Central memory CD4-positive, alpha-beta T cell (primary cell): ENCODE data around the gene MAL.

ENCODE experiments used
- DNase-seq: peaks from one replicate; pipeline ENCODE4 v3.0.0; 2022
- total RNA-seq, 3 experiments: gene quantifications; one replicate each; lab custom pipeline; 2026; lab: John Stamatoyannopoulos, UW

The MAL gene
- total RNA-seq, result 6.6 to 122 (median 72.3) reads per million in 3 experiments

DNA sequence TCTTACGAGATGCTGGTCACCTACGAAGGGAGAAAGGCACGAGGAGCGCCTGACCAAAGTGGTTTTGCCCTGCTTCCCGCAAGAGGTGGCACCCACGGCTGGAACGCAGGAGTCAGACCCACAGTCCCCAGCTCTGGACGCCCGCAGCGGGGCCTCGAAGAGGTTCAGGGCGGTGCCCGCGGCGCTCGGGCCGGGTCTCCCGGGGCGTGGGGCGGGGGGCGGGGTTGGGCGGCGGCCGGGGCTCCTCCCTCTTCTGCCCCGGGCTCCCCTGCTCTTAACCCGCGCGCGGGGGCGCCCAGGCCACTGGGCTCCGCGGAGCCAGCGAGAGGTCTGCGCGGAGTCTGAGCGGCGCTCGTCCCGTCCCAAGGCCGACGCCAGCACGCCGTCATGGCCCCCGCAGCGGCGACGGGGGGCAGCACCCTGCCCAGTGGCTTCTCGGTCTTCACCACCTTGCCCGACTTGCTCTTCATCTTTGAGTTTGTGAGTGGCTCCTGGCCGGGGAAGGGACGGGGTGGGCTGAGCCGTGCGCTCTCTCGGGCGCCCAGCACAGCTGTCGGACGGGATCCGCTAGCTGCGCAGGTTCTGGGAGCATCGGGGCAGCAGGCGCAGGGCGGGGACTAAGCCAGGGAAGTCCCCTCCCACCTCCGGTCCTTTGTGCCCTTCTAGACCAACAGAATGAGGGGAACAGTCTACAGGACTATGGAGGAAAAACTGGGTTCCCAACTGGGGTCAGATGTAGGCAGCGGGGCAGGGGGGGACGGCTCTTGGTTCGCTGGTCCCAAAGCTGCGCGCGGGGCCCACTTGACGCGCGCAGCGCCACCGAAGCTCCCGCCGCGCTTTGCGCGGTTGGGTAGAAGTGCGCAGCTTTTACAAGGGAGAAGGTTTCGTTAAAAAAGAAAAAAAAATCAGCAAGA lies at the start of gene MAL:
Gene MAL (plus strand): TSS at position 303 of the 914 bp plus-strand sequence. CDS start 85 bp downstream, at position 388.
- peak; percentile 53 for DNase-seq

- no peak for DNase-seq
Measured at GRCh38 chr2:94977826-94978225, 47.7 kb upstream of the MAL start.

DNA sequence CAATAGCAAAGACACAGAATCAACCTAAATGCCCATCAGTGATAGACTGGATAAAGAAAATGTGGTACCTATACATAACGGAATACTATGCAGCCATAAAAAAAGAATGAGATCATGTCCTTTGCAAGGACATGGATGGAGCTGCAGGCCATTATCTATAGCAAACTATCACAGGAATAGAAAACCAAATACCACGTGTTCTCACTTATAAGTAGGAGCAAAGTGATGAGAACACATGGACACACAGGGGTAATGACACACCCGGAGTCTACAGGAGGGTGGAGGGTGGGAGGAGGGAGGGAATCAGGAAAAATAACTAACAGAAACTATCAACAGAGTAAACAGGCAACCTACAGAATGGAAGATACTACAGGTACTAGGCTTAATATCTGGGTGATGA lies 46.6 kb upstream of the MAL start:
- DNase-seq, result no peak

DNA sequence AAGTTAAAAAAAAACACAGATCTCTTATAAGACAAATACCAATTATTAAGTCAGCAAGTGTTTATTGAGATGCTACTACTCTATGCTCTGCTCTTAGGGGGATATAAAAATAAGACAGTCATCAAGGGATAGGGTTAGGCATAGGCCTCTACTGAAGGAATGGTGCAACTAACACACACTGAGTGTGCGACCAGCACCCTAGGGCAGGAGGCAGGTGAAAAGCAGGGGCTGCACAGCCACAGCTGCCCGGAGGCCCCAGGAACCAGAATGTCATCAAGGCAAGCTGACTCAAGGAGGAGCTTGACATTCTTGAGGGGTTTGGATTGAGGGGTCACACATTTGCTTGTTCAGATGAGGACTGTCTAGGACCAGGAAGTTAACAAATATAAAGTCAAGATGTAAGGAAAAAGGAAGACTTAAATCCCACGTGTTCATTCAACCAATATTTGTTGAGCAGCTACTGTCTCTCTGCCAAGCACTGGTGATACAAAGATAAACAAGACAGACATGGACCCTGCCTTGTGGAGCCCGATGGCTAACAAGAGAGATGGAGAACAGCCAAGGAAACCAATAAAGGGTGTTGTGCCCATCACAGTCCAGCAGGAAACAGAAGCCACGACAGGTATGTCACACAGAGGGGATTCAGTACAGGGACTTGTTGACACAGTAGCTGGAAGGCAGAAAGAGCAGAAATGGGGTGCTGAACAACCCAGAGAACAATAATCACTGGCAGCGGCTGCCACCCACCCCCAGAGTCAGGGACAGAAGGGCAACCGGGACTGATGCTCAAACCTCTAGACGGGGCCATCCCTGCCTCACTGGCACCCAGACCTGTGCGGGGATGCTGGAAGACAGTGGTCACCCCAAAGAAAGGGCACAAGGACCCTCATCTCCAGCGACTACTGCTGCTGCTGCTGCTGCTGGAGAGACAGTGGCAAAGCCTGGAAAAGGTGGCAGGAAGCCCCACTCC lies 45.8 kb upstream of the MAL start:
- DNase-seq, result no peak

DNA sequence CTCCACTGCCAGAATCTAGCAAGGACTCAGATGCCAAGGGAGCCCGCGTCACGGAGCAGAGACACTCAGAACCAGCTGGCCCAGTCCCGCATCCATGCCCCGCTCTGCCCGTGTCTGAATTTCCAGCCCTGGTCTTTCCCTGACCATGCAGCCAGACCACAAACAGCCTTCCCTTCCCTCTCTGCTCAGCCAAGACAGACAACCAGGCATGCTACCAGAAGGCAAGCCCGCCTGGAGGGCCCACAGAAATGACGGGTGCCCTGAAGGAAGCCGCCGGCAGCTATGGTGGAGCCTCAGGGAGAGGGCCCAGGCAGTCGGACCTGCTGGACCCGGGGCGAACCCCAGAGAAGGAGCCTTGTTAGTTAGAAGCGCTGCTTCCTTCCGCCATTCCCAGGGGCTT lies 45.1 kb upstream of the MAL start:
- no peak for DNase-seq

- DNase-seq, result no peak
Measured at GRCh38 chr2:94982156-94982555, 43.4 kb upstream of the MAL start.

DNA sequence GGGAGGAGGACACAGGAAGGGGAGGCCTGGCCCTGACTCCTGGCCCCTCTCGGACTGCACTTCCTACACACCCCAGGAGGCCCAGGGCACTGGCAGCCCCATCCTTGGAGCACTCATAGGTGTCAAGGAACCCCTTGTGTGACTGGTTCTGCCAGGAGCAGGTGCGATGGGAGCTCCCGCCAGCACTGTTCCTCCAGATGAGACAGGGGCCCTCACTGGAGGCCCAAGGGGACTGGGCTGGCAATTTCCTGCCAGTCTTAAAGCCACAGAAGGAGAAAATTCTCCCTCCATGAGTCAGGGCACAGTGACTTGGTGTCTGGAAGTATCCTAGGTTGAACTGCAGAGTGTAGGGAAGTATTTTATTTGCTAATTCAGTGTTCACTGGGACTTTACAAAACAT lies 42.8 kb upstream of the MAL start:
- DNase-seq, result no peak

DNA sequence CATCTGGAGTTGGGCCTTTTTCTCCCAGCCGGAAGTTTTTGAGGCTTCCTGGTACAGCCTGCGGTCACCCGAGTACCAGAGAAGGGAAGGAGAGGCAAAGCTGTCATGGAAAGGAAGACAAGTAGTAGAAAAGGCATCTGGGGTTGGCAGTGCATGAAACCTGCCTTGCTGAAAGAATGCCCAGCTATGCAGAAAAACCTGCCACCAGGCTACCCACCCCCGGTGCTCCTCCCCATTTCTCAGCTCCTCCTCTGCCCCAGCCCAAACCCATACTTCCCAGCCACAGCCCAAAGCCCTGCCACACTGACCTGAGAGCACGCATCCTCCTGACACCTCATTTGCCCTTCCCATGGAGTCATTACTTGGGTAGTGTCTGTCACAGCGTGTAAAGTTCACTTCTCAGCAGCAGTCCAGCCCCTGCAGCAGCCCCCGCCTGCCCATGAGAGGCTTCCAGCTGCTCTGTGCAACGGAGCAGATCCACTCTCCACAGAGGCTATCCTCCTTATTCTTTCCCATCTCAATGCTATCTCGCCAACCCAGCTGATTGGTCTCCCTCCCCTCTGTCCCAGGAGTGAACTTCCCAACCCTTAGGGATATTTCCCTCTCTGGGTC lies 40.4 kb upstream of the MAL start:
- DNase-seq, result no peak

GRCh38 chr2:94985636-94986035 lies 39.9 kb upstream of the MAL start:
- DNase-seq, result no peak

DNA sequence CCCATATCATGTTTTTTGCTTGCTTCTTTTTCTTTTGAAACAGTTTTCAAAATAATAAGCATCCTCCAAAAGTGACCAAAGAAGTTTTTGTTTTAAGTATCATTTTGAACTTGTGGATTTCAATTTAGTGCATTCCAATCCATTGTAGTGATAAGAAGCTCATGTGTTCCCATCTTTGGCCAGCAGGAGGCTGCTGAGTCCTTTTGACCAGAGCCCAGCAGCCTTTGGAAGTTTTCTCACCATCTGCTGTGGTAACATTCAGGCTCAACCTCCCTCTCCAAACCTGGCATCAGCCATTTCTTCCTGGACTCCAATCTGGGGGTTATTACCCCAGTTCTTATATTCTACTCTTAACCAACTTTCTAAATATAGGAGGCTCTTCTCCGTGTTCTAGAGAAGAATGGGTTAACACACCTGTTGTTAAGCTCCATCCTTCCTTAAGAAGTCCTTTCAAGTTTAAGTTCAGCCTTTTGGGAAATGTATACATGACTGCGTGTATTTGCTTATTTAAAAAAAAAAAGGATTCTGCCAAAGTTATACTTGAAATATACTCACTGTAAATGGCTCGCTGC lies 39.0 kb upstream of the MAL start:
- DNase-seq, result peak; percentile 12

DNA sequence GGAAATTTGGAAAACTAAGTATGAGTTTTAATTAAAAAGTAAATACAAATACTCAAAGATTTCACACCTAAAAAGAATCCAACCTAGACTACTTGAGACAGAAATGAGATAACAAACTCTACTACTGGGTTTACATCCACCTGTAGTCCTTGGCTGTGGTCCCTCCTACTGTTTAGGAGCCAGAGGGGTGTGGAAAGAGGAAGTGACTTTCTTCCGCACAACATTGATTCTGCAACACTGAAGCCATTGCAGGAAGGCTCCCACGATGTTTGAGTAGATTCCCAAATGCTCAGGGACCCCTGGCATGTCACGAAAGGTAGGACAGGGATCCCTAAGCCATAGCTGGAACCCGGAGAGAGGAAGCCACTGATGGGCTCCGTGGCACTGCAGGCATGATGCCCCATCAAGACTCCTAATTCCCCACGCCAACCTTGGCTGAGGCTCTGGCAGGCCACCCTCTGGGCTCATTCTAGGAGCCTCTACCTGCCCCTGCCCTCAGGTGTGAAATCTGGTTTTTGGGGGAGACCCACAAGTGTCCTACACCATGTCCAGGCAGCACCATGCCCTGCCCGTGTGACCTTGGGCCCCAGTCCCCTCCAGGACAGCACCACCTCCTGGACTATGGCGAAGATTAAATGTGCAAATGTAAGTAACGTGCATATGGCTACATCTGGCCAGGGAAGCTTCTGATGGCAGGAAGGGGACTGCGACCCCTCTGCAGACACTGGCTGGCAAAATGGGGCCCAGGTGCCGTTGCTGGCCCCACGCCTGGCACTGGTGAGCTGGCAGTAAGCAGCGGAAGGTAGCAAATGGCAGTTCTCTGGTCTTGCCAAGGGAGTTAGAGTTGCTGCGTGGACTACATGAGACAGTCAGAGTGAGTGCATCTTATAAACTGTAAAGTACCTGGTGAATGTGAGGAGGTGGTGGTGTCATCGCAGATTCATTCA lies 38.2 kb upstream of the MAL start:
- DNase-seq, result no peak

DNA sequence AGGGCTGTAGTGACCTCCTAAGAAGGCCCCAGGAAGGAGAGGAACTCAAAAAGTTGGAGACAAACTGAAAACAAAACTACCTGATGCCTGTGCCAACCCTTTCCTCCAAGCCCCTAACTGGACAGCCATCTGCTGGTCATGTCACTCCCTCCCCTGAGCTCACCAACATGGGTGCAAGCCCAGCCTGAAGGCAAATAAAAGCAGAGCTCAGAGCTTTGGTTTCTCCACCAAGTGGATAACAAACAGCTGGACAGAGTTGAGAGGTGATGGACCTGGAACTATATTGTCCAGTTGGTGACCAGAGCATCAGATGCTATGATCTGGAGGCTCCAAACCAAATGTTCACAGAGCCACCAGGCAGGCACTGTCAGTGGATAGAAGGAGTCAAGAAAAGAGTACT lies 34.6 kb upstream of the MAL start:
- no peak for DNase-seq

- no peak for DNase-seq
Measured at GRCh38 chr2:94992360-94992759, 33.1 kb upstream of the MAL start.

DNA sequence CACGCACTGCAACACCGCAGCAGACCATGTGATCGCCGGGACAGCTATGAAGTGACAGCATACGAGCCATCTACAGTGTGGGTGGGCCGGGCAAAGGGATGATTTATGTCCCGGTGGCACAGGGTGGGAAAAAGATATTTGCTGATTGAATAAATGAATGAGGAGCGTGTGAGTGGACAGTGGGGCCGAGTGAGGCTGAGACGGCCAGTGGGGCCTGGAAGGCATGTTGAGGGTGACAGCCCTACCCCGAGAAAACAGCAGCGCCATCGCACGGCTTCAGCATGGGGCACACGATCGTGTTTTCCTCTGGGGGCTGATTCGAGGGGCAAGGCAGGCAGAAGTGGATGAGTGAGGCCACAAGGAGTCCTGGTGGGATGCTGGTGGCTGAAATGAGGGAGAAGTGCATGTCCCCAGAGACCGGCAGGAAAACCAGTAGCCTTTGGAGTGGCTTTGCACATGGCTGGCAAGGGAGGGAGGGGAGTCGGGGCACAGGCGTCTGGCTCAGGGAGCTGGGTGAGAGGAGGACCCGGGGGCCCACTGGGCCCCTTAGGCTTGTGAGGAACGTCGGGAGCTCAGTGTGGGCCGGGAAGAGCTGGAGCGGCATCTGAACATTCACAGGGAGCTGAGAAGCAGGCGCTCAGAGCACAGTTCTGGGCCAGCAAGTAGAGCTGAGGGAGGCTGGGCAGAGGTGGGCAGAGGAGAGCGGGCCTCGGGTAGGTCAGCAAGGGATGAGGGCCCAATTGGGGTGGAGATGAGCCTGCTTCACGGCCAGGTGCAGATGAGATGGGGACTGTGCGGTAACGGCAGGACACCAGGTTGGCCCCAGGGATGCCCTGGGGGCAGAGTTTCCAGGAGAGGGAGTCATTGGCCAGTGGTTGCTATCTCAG lies 32.1 kb upstream of the MAL start:
- DNase-seq, result no peak

DNA sequence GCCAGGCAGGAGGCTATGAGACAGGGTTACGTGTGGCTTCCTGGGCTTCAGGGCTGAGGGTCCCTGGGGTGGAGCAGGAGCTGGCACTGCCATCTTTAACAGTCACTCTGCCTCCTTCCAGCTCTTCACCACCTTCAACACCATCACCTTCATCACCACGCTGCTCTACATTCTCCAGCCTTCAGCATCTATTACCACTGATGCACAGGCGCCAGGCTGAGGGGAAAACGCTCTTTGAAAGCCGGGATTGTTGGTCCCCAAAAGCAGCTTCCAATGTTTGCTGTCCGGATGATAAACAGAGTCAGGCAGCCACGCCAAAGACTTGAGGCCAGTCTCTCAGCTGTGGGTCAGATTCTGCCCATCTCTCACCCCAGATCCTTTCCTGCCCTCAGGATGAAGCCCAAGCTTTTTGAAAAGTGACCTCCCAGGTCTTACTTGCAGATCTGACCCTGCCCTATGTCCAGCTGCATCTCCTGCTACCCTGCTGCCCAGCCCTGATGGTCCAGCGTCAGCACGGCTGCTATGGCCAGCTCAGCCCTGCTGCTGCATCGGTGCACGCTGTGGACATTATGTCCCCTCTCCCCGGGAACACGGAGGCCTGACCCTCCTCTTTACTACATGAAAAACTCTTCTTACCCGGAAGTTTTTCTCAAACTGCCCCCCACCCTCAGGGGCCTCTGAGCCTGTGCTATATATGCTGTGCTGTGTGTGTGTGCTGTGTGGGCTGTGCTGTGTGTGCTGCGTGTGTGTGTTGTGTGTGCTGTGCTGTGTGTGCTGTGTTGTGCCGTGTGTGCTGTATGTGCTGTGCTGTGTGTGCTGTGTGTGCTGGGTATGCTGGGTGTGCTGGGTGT lies 31.2 kb upstream of the MAL start:
- no peak for DNase-seq

GRCh38 chr2:94994914-94995552 lies 30.5 kb upstream of the MAL start:
- no peak for DNase-seq

DNA sequence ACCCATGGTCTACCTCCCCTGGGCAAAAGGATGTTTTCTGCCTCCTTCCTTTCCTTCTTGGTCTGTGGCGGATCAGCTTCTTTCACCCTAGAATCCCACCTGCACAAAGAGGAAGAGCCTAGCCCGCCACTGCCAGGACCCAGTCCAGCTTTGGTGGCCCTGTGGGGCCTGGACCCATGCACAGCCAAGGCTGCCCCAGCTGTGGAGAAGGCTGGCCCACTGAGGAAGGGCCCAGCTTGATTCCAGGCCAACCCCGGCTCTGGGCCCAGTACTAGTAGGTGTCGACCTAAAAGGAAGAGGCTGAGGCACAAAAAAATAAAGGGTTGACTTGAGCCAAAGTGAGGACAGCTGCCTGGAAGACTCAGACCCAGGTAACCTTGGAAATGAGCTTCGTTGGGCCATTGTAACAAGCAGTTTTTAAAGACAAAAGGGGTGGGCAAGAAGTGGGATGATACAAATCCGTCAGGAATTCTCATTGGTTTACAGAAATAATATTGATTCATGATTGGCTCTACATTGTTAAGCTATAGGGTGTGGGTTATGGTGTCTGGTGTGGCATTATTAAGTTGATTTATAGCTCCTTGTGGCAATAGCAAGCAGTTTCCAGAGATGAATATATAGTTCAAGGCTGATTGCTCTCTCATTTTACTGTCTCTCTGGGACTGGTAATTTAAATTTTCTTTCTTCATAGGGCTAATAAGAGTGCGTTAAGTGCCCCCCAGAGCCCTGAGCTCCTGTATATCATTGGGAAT lies 29.8 kb upstream of the MAL start:
- no peak for DNase-seq
